NCI-H345 (cell line): ENCODE results near the gene NTNG1.
A peak's percentile ranks its signal among the peaks of the same experiment; 100 is the strongest.

ENCODE experiments used
- DNase-seq: peaks from one replicate; lab custom pipeline; 2025; lab: John Stamatoyannopoulos, UW

The NTNG1 gene

DNA sequence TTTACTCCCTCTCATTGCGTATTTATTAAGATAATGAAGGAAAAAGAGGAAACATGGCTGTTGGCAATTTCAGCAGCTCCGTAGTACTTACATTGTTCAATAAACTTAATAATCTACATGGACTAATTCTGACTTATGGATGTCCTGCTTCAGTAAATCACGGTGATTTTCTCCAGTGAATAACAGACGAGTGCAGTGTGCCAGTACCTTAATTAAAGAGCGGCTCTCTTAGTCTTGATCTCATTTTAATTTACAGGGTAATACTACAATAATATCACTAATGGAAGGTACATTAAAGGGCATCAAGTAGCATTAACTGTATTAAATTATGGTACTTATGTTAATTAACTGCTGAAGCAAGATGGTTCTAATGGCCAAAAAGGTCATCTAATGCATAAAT lies 187.2 kb downstream of the NTNG1 start:
- no peak for DNase-seq

DNA sequence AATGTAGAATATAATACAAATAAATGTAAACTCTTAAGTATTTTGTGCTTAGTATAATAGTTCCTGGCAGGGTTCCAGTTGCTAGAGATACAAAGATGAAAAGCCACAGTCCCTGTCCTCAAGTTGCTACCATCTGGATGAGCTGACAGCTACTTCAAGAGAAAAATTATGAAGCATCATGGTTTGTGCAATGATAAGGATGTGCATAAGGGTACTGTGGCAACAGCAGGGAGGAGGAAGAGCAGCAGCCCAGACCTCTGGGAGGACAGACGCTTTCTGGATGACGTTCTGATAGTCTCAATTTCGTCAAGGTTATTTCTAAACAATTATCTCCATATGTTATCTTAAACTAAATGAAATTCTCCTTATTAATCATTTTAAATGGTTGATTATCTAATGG lies 198.9 kb downstream of the NTNG1 start:
- peak; percentile 72 for DNase-seq

DNA sequence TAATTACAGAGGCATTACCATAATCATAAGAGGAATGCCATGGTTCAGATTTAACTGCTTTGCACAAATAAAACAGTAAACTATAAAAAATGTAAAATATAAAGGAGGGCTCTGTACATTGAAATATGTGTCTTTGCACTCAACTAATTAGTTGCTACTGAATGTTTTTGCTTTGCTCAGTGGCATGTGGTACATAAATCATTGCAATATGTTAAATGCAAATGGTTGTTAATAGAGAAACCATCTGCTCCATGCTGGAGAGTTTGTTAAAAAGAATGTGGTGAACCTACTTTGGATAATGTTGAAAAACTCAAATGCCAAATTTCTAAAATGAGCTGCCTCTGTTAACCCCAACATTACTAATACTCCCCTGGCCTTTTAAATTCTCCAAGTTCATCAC lies 201.5 kb downstream of the NTNG1 start:
- DNase-seq, result no peak

DNA sequence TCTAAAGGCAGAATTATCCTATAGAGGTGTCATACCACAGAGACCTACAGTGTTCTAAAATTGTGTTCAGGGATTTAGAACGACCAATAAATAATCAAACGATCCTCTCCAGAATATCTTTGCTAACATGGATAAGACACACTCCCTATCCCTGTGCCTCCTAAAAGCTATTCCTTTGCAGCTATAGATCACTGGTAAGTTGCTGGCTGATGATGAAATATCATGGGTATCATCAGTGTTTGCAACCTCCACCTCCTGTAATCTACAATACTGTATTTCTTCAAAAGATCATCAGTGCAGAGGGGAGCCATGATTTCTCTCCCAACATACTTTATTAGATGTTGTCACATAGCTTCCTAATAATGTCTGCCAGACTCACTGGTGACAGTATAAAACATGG lies 201.9 kb downstream of the NTNG1 start:
- DNase-seq, result no peak

DNA sequence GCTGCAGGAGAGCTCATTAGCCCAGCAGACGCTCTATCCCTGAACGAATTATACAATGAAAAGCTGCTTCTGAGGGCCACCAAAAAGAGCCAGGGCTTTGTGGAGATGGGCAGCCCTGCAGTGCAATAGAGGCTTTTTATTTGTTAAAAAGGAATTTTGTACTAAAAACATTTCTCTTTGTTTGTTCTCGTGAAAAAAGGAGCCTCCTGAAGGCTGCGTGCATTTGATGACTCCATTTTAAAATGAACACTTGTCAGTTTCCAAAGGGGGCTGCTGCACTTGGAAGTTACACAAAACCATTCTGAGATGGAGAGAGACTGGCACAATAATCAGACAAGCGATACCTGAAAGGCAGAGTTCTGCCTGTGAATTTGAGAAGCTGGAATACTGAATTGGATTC lies 202.8 kb downstream of the NTNG1 start:
- DNase-seq, result no peak

DNA sequence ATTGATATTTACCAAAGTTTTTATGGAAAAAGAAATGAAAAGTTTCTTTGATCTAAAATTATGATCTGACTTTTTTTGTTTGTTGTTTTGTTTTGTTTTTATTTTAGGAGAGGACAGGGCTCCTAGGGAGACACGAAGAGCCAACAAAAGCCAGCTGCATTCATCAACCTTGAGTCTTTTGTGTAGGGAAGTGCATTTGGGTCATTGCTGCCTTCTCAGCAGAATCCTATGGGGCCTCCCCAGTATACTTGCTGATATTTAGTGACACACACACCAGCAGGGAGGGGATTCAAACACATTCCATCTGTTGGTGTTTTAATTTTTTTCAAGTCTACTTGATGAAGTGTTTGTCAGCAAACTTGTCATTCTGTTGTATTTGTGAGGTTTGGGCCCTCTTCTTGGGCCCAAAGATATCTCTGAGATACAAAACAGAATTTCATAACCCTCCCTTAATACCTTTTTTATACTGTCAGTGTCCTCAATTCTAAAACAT lies 203.5 kb downstream of the NTNG1 start:
- DNase-seq, result peak; percentile 2

DNA sequence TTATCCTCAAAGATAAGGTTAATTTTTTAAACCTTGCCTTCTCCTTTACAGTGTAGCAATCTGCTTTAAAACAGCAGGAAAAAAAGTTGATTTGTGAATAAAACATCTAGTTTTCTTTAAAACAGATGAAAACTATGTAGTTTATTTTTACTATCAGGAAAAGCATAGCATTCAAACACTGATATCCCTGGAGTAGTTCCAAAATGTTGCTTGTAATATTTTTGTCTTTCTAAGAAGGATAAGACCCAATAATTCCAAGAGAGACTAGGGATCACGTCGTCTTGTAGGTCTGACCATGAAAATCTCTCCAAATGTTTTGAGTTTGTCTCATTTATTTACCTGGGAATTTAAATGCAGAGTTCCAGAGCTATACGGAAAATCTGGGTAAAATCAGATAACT lies 204.0 kb downstream of the NTNG1 start:
- no peak for DNase-seq

DNA sequence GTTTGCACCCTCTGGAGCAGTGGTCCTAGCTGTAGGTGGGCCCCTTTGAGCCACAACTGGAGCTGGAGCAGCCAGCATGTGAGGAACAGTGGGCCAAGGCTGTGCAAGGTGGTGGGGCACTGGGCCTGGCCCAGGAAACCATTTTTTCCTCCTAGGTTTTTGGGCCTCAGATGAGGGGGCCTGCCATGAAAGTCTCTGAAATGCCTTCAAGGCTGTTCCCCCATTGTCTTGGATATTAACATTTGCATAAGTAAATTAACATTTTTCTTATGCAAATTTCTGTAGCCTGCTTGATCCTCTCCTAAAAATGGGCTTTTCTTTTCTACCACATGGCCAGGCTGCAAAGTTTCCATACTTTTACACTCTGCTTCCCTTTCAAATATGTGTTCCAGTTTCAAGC lies 212.0 kb downstream of the NTNG1 start:
- DNase-seq, result no peak

DNA sequence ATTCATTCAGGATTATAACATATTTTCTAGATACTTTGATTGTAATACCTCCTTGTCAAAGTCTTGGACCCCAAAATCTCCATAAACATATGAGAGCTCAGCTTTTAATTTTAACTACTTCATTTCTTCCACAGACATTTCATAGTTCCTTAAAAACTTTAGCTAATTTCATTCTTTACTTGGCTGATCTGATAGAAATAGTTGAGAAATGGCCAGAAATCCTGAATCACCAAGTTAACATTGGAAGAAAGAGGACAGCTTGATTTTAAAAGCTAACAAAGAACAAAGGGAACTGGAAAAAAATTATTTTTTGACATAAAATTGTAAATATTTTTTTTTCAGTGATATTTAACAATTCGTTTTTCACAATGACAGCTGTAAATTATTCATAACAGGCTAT lies 216.5 kb downstream of the NTNG1 start:
- no peak for DNase-seq

DNA sequence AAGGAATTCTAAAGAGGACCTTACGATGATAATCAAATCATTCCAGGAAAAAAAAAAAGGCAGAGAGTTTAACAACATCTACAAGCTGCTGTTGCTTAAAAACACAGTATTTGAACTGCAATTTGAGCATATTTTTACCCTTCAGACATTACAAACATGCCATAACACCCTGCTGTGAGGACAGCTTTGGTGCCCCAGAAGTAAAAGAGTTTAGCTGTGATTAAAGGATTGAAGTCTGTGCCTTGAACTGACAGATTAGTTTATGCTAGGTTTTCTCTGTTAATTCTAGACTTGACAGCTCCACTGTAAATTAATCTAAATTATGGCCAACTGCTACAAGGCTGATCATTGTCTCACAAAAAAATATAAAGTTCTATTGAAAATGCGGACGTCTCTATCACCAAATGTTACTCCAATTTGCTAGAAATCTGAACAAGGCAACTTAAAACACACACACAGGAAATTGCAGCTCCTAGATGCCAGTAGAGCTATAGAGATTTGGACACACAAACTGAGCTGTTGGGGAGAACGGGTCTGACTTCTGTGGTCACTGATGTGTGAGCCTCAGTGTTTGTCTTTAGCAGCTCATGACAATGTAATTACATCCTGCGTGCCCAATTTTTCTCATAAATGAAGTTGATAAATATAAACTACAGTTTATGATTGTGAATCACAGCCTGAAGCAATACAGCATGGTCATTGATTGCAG lies 217.9 kb downstream of the NTNG1 start:
- DNase-seq, result no peak

DNA sequence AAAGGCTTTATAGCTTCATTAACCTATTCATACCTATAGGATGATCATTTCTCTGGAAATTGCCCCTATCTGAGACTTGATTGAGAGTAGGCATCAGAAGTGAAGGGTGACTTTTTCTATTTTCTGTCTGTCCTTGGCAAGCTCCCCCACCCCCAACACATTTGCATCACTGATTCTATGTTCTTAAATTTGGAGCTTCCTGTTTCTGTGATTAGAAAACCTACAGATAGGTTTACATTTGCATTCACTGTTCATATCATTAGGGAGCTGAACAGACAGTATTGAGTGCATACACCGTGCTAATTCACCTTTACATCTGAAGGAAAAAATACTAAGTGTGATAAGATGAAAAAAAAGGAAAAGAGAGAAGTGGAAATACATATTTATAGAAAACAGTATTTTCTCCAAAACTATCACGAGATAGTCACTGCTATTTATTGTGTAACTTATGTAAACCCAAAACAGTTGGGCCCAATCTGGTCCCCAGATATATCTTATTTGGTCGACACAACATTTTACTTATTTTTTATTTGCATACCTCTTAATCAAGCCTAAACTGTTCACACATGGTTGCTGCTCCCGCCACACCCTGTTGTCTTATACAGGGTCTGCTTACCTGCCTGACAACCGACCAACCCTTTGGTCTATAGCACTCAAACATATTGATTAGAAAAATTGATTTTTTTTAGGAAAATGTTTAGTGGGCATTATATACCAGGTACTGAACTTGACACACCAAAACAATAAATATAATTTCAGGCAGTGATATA lies 218.8 kb downstream of the NTNG1 start:
- DNase-seq, result no peak

DNA sequence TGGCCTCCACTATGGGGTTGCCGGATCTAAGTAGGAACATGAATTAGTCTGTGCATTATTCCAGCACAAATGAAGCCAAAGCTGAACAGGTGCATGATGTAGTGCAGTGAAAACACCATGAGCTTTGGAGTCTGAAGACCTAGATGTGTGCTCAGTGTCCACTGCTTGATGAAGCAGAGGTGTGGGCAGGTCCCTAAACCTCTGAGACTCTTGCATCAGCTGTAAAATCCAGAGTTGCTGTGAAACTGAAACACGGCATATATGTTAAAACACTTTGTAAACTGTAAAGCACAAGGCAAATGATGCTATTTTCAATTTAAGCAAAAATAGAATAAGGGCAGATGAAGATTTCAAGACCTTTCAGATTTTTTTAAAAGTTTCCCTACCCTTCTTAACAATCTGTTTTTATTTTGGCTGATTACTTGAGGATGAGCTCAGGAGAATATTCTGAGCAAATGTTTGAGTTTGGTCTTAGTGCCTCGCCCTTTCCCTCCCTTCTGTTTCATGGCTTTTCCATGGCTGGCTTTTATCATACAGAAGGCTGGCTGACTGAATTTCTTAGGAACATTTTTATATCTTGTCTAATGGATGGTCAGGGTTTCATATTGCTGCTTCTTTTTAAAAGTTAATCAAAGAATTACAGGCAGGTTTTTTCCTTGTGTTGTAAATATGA lies 221.8 kb downstream of the NTNG1 start:
- no peak for DNase-seq

DNA sequence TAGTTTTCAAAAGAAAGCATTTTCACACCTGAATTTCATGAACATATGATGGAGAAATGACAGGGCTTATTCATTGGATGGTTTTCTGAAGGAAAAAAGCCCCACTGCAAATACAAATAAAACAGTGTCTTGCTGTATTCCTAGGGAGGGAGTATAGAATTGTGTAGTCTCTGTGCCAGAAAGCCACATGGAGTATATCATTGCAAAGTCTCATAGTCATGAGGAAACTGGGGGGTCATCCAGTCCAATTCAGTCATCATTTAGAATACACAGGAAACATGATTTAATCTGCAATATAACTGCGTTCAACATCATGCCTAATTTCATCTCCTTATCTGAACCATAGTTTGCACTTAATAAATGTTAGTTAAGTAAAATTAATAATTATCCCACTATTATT lies 222.3 kb downstream of the NTNG1 start:
- no peak for DNase-seq

DNA sequence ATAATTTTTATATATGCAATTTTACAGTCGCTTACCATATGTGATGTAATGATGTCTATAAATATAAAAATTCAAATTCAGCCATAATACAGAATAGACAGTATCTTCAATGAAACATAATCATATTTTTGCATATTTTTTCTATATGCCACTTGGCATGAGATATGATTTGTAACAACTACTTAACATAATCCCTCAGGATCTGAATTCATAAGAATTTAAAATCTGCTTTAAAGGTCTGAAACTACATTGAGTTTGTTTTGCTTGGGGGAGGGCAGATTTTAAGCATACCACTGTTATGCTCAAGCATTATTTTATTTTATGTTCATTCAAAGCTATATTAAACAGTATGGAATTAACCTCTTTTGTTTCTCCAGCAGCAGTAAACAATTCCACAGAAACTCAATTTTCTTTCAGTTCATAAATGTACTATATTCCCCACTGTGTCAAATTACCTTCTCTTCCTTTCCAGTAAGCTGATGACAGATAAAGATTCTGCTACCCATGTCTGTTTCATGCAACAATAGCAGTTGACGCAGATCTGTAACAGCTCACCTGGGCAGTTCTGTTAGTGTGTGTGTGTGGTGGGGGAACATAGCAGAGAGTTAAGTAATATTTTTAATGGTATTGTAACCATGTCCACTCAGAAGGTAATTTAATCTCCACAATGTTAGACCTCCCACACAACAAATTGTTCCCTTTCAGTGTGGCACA lies 224.8 kb downstream of the NTNG1 start:
- DNase-seq, result peak; percentile 44

DNA sequence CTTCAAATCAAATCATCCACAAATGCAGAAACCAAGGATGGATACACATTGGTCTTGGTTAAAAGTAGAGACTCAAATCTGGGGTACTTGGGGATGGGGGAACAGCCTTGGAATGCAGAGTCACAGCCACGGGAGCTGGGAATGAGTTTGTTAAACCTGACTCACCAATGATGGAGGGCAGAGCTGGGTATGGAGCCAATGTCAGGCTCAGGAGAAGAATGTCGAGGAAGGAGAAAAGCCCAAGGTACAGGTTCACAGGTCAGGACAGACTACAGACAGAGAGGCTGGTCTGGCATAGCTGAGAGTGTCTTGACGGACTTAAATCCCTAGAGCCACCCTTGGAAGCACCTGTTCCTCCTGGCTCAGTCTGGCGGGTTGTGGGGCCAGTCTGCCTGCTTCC lies 237.6 kb downstream of the NTNG1 start:
- no peak for DNase-seq

DNA sequence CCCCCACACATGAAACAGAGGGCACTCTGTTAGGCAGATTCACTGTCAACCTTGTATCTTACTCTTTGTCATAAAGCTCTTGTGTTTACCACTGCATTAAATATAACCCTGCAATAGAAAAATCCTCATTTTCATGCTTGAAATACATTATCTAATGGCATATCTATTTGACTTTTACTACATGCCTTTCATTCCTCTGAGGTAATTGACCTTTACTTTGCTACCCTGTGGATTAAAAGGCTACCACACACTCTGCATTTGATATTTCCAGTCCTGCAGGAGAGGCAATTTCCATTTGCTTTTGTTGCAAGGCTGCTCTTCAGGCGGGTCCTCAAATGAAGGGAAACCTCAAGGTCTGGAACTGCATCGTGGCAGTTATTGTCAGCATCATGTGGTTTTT lies 238.0 kb downstream of the NTNG1 start:
- DNase-seq, result no peak

DNA sequence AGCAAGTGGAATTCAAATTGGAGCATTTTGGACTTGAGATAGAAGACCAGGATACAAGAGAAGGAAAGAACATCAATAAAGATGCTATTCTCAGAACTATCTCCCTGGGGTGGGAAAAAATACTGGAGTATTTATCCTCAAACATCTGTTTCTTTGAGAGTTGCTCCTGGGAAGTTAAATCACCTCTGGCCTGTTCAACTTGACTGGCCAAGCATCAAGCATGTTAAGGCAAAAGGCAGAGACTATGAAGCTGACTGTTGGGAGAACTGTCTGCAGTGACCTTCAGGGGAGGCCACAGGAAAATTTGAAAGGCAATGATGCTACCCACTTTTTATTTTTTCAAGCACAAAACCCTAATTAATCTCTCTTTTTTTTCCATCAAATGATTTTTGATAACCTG lies 239.0 kb downstream of the NTNG1 start:
- no peak for DNase-seq

DNA sequence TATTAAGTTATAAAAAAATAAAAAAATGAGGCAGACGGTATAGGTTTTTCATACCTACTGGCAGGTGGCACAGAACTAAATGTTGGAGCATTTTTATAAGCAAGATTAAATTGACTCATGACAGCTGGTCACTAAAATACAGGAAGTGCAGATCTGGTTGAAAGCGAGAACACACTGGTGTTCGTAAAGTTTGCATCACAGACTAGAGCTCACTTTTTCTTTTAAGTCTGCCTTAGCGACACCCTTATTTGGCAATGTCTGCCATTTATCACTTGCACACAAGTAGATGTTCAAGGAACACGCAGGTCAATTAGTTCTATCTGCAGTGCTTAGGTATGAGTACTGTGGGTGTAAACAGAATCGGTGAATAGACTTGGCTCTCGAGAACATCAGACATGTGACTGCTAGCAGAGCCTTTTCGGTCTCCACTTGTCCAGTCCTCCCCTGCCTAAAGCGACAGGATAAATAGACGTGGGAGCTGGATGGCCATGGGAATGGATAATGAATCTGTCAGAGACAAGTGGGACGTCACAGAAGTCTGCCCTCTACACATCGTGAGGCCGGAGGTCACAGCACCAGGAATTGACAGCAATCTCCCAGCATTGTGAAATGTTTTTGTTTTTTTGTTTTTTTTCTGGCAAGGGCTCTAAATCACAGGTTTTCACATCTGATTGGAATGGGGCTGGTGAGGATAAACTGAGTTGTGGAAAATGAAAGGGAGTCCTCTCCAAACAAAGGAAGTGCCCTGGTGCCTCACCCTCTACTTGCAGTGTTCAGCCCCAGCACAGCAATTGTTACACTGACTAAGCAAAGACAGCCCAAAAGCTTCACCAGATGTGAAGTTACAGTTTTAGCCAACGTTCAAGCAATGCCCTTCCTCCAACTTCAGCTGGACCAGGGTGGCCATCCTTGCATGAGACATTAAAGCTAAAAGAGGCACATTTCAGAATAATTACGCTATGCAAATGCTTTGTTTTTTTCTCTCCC lies 248.9 kb downstream of the NTNG1 start:
- DNase-seq, result no peak

DNA sequence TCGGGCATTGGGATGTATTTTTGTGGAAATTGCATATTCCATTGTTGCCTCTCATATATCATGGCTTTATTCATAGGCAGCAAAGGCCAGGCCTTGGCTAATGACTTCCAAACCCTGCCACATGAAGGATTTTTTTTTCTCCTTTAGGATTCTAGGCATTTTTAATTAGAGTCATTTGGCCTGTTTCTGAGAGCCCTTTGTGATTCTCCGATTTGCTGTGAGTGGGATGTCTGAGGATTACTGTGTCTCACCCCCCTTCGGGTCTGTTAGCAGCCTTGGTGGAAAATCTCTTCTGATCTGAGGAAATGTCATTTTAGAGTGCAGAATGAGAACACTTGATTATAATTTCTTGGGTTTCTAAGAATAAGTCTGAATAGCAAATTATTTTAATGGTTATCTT lies 253.5 kb downstream of the NTNG1 start:
- no peak for DNase-seq

DNA sequence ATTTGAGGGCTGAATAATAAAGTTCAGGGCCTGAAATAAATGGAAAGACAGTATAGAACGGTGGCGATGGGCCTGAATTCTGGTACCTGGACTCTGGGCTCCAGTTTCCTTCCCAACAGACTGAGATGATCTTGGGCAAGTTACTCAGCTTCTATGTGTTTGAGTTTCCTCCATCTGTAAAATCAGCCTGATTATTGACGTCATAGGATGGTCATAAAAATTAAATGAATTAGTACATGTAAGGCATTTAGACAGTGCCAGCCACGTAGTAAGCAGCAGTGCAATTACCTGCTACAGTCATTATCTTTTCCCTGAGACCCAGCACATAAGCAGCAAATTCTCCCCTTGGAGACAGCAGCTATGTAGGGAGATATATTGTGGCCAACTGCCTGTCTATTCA lies 260.9 kb downstream of the NTNG1 start:
- DNase-seq, result no peak

DNA sequence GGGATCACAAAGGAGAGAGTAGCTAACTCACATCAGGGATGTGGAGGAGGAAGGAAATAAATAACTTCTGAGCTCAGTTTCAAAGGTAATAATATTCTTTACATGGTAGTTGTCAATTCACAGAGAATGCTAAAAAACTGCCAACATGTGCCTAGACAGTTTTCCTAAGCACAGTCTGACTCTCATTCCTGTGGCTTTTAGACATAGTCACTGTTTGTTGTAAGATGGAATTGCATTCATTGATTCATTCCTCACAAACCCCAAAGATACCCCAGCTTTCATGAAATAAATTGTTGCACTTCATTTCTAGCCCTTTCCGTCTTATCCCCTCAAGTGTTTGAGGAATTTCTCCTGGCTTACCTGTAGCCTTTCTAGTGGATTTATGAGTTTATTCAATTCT lies 263.9 kb downstream of the NTNG1 start:
- no peak for DNase-seq
